ENCODE results near the gene SLC7A11.

DNA sequence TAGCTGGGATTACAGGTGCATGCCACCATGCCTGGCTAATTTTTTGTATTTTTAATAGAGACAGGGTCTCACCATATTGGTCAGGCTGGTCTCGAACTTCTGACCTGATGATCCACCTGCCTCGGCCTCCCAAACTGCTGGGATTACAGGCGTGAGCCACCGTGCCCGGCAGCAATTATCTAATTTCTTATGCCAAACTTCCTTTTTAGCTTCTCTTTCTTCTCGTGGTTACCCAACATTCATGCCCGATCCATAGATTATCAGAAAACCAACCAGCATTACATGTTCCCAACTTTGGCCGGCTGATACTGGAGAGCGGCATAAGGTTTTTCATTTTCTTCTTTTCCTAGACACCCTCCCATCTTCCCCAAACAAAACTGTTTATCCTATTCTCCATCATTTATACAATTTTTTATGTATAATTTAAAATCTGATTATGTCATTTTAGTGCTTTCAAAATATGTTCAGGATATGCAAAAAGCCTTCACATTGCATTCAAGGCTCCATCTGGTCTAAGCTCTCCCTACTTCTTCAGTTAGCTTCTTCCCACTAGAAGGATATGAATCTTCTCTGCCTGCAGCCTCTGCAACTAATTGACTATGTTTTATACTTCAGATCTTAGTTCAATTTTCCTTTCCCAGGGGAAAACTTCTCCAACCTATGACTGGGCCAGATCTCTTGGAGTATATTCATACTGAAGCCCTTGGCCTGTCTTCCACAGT, 8.7 kb downstream of the SLC7A11 start:
- no peak for TF ChIP-seq POLR2A (IDR thresholded peaks at IDR 0.05)
- TF ChIP-seq, protein P1, sequence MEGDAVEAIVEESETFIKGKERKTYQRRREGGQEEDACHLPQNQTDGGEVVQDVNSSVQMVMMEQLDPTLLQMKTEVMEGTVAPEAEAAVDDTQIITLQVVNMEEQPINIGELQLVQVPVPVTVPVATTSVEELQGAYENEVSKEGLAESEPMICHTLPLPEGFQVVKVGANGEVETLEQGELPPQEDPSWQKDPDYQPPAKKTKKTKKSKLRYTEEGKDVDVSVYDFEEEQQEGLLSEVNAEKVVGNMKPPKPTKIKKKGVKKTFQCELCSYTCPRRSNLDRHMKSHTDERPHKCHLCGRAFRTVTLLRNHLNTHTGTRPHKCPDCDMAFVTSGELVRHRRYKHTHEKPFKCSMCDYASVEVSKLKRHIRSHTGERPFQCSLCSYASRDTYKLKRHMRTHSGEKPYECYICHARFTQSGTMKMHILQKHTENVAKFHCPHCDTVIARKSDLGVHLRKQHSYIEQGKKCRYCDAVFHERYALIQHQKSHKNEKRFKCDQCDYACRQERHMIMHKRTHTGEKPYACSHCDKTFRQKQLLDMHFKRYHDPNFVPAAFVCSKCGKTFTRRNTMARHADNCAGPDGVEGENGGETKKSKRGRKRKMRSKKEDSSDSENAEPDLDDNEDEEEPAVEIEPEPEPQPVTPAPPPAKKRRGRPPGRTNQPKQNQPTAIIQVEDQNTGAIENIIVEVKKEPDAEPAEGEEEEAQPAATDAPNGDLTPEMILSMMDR (IDR thresholded peaks at IDR 0.05), result no peak

Measured in uterus (tissue), 2 donors.